Osteocyte (in vitro differentiated cells): ENCODE data around the gene E2F3. TPM values are rescaled to one million over a fixed set of nuclear protein-coding genes. Genes with fewer than 3 reads are reported as not detected.

ENCODE experiments used
- DNase-seq: peaks from one replicate; pipeline ENCODE4 v3.0.0; 2021; ENCODE audit warnings: mixed read lengths; ENCODE audit not compliant: unreplicated experiment; ENCODE audit errors: extremely low spot score
- H3K27ac Mint-ChIP-seq: one replicate; pipeline ENCODE4 v1.8.0; 2021; ENCODE audit warnings: mild to moderate bottlenecking, mixed read lengths; ENCODE audit not compliant: unreplicated experiment
- H3K27me3 Mint-ChIP-seq: one replicate; pipeline ENCODE4 v1.8.0; 2021; ENCODE audit warnings: mixed read lengths; ENCODE audit not compliant: unreplicated experiment
- H3K36me3 Mint-ChIP-seq: one replicate; pipeline ENCODE4 v1.8.0; 2021; ENCODE audit warnings: mixed read lengths; ENCODE audit not compliant: unreplicated experiment
- H3K4me1 Mint-ChIP-seq: one replicate; pipeline ENCODE4 v1.8.0; 2021; ENCODE audit warnings: mixed read lengths; ENCODE audit not compliant: unreplicated experiment
- H3K4me3 Mint-ChIP-seq: one replicate; pipeline ENCODE4 v1.8.0; 2021; ENCODE audit warnings: mild to moderate bottlenecking, moderate library complexity, mixed read lengths; ENCODE audit not compliant: unreplicated experiment
- H3K9me3 Mint-ChIP-seq: one replicate; pipeline ENCODE4 v1.8.0; 2021; ENCODE audit warnings: mixed read lengths; ENCODE audit not compliant: unreplicated experiment
- total RNA-seq: library from RNA; stranded (reverse); gene quantifications from 2 replicates; pipeline ENCODE4 v1.2.1, GENCODE V29; 2021
- TF ChIP-seq, protein P1 (sequence below): fragments of 200-600 bp; sonication (generic); IDR thresholded peaks from 2 replicates; pipeline ENCODE4 v1.5.0; 2021; ENCODE audit warnings: antibody characterized with exemption, mild to moderate bottlenecking, moderate library complexity

The E2F3 gene
- total RNA-seq, 1 donor from 2014 or later = 12.0 TPM

DNA sequence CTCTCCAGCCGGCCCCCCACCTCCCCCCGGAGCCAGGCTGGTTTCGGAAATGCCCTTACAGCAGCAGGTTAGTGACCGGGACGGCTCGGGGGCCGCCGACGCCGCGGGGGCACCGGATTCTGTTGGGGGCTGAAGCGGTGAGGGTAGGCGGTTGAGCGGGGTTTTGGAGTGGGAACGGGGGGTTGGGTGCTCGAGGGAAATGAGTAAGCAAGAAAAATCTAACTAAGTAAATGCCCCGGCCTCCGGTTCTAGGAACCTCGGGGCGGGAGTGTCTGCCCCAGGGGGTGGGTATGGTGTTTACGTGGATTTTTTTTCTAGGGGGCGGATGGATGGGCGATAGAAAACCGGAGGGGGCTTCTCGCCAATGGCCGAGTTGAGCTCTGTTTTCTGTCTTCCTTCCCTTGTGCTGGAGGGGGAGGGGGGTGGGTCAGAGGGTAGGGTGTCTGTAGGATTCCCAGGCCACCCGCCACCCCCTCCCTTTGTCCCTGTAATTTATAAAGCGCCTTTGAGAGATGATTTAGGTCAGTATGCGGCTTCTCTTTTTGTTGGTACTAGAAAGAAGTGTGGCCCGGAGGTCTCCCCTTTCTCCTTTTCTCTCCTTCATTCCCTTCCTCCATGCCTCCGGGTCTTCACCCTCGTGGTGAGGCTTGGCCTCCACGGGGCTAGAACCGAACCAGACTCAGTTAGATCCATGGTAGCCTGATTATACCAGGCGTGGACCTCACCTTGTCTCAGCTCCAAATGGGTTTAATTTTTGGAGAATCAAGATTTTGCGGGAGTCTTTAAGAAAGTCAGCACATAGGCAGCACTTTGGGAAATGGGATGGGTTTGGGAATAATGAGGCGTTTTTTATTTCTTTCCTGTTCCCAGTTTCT, 2.3 kb downstream of the E2F3 start:
- peak overlapping the region; percentile 92 for H3K4me3 Mint-ChIP-seq
- H3K27ac Mint-ChIP-seq = peak overlapping the region; percentile 88
- no peak for DNase-seq
- no peaks in the 10 kb centered on the region for H3K36me3 Mint-ChIP-seq
- no peaks in the 10 kb centered on the region for H3K27me3 Mint-ChIP-seq
- peaks cover 19% of the 10 kb centered on the region for H3K4me1 Mint-ChIP-seq
- no peaks in the 10 kb centered on the region for H3K9me3 Mint-ChIP-seq
- TF ChIP-seq, protein P1, sequence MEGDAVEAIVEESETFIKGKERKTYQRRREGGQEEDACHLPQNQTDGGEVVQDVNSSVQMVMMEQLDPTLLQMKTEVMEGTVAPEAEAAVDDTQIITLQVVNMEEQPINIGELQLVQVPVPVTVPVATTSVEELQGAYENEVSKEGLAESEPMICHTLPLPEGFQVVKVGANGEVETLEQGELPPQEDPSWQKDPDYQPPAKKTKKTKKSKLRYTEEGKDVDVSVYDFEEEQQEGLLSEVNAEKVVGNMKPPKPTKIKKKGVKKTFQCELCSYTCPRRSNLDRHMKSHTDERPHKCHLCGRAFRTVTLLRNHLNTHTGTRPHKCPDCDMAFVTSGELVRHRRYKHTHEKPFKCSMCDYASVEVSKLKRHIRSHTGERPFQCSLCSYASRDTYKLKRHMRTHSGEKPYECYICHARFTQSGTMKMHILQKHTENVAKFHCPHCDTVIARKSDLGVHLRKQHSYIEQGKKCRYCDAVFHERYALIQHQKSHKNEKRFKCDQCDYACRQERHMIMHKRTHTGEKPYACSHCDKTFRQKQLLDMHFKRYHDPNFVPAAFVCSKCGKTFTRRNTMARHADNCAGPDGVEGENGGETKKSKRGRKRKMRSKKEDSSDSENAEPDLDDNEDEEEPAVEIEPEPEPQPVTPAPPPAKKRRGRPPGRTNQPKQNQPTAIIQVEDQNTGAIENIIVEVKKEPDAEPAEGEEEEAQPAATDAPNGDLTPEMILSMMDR = no peak

DNA sequence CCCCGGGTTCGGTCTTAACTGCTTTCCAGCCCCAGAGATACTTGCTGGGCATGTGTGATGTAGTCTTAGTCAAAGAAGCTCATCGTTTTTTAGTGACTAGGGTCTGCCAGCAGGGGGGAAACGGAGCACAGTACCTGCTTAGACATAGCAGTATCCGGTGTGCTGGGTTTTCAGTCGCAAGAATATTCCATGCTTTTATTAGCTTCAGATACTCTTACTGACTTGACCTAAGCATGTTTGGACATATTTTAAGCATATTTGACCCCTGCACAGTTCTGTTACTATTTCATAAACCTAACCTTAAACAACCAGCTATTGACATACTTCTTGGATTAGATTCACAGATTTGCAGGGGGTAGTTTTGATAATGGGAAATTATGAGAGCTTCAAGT, 3.0 kb downstream of the E2F3 start:
- H3K36me3 Mint-ChIP-seq = no peaks in the 10 kb centered on the region
- no peaks in the 10 kb centered on the region for H3K9me3 Mint-ChIP-seq
- H3K4me3 Mint-ChIP-seq = peak overlapping the region; percentile 92
- H3K27ac Mint-ChIP-seq = peak overlapping the region; percentile 88
- H3K27me3 Mint-ChIP-seq = no peaks in the 10 kb centered on the region
- TF ChIP-seq, protein P1 = peak; percentile 62
- peaks cover 25% of the 10 kb centered on the region for H3K4me1 Mint-ChIP-seq
- no peak for DNase-seq

DNA sequence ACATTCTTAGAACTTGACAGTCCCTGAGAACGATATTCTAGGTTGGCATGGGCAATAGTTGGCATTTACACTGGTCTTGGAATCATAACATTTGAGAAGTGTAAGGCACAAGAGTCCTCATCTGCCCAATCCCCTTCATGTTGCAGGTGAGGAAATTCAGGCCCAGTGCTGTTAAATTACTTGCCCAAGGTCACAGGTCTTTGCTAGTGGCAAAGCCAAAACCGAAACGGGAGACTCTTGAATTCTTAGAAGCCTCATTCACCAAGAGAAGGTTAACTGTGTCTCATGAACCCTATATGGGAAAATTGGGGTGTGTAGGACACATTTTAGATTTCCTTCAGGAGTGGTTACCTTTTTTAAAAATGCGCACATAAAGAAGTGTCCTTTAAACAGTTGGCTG, 7.2 kb downstream of the E2F3 start:
- H3K27me3 Mint-ChIP-seq = no peaks in the 10 kb centered on the region
- no peak for DNase-seq
- no peaks in the 10 kb centered on the region for H3K36me3 Mint-ChIP-seq
- no peak overlapping the region for H3K27ac Mint-ChIP-seq
- TF ChIP-seq, protein P1 = no peak
- H3K4me1 Mint-ChIP-seq = peaks cover 23% of the 10 kb centered on the region
- no peaks in the 10 kb centered on the region for H3K9me3 Mint-ChIP-seq
- no peak overlapping the region for H3K4me3 Mint-ChIP-seq

DNA sequence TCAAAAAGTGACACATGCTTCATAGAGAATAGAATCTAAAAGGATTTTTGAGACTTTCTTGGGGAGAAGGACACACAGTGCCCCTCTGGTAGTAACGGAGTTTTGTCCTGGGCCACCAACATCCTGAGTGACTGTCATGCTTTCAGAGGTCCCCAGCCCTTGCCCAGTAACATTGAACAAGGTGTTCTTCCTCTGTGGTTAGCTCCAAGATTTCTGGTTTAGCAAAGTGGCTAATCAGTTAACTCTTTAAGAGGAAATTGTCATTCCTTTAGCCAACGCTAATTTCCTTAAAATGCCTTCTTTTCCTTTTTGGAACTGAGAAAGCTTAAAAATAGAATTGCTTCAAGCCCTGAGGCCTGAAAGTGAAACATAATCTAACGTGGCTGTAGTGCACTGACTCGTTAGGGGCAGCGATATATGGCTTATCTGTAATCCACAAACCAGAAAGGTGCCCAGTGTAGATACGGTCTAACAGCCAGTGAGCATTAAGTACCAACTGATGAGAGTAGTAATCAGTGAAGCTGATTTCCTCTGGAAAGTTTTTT, 7.8 kb downstream of the E2F3 start:
- Mint-ChIP-seq H3K27ac (no peak overlapping the region), H3K9me3 (no peaks in the 10 kb centered on the region), H3K4me1 (peaks cover 20% of the 10 kb centered on the region), H3K4me3 (no peak overlapping the region), H3K36me3 (no peaks in the 10 kb centered on the region), H3K27me3 (no peaks in the 10 kb centered on the region)
- DNase-seq = no peak
- TF ChIP-seq, protein P1 = no peak

DNA sequence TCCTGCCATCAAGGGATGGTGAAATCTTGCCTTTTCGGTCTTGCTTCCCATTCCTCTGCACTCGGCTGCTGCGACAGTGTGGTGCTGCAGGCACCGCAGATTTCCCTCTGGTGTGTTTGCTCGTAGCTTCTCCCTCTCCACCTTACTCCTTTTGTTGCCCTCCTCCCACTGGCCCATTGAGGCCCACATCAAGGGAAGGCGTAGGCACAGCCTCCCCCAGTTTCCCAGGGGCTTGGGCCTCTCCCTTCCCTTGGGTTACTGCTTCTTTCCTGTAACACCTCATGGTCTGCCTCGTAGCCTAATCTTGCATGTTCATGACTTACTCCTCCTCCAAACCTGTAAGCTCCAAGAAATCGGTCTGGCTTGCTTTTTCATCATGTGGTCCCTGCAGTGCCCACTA, 9.9 kb downstream of the E2F3 start:
- no peak overlapping the region for H3K4me3 Mint-ChIP-seq
- H3K4me1 Mint-ChIP-seq = peaks cover 14% of the 10 kb centered on the region
- H3K27ac Mint-ChIP-seq = no peak overlapping the region
- TF ChIP-seq, protein P1 = no peak
- no peaks in the 10 kb centered on the region for H3K27me3 Mint-ChIP-seq
- DNase-seq = no peak
- no peaks in the 10 kb centered on the region for H3K36me3 Mint-ChIP-seq
- H3K9me3 Mint-ChIP-seq = no peaks in the 10 kb centered on the region
